Breast epithelium (tissue), 4 donors: ENCODE results near the gene ENDOD1. TPM values are rescaled to one million over a fixed set of nuclear protein-coding genes. Genes with fewer than 3 reads are reported as not detected.
A peak's percentile ranks its signal among the peaks of the same experiment; 100 is the strongest.

Source experiments
- DNase-seq, 2 donors: peaks; one replicate each; pipeline ENCODE4 v3.0.0-alpha.2; 2019; ENCODE audit warnings: low spot score in 2 of 2
- H3K27ac ChIP-seq, 2 donors: fragments of 200-600 bp; sonication (generic) in 1 of 2; one replicate each; pipeline ENCODE4 v1.5.1; 2016 to 2019; ENCODE audit warnings: mild to moderate bottlenecking in 1 of 2
- H3K27me3 ChIP-seq, 2 donors: fragments of 200-600 bp; sonication (generic) in 1 of 2; one replicate each; pipeline versions ENCODE4 v1.5.1 to v1.6.0; 2017 to 2019; ENCODE audit warnings: control low read depth in 1 of 2, mild to moderate bottlenecking in 1 of 2
- H3K36me3 ChIP-seq: fragments of 200-600 bp; one replicate; pipeline ENCODE4 v1.5.1; 2019
- H3K4me1 ChIP-seq, 2 donors: fragments of 200-600 bp; sonication (generic); one replicate each; pipeline ENCODE4 v1.5.1; 2016 to 2019; ENCODE audit warnings: control low read depth in 1 of 2
- H3K4me3 ChIP-seq, 3 donors: fragments of 200-600 bp; sonication (generic); 1 replicate in 2 of 3; 2 replicates in 1 of 3; pipeline ENCODE4 v1.5.1; 2016 to 2019; ENCODE audit warnings: mild to moderate bottlenecking in 3 of 3, moderate library complexity in 2 of 3
- H3K9me3 ChIP-seq, 2 donors: fragments of 200-600 bp; sonication (generic) in 1 of 2; one replicate each; pipeline ENCODE4 v1.5.1; 2016 to 2019; ENCODE audit warnings: control low read depth in 1 of 2
- POLR2A ChIP-seq: fragments of 450-650 bp; IDR thresholded peaks from one replicate; pipeline ENCODE4 v1.6.1; 2016; ENCODE audit warnings: antibody characterized with exemption, mild to moderate bottlenecking, moderate library complexity
- POLR2AphosphoS5 ChIP-seq, 3 donors: sonication (generic); formaldehyde crosslinking; IDR thresholded peaks; one replicate each; pipeline ENCODE4 v1.6.1; 2017; ENCODE audit warnings: antibody characterized with exemption in 3 of 3
- intact Hi-C: fragments of 100-400 bp; cut with DNase I; formaldehyde crosslinking; loops from one replicate; pipeline ENCODE4 v1.15.1; 2023; ENCODE audit warnings: low total_unique reads
- total RNA-seq, 3 donors: library from RNA; depleted of rRNA; stranded (reverse); fragments of >200 nt; gene quantifications; one replicate each; pipeline ENCODE4 v1.1.0, GENCODE V29; 2016
- TF ChIP-seq, protein P1 (sequence below), 3 donors: fragments of 450-650 bp; IDR thresholded peaks; one replicate each; pipeline ENCODE4 v1.5.1; 2016 to 2017; ENCODE audit warnings: antibody characterized with exemption in 3 of 3, mild to moderate bottlenecking in 3 of 3, moderate library complexity in 3 of 3

ENDOD1 gene
- total RNA-seq, 3 donors from 2014 or later: 19.7 to 49.8 (median 48.7) TPM

DNA sequence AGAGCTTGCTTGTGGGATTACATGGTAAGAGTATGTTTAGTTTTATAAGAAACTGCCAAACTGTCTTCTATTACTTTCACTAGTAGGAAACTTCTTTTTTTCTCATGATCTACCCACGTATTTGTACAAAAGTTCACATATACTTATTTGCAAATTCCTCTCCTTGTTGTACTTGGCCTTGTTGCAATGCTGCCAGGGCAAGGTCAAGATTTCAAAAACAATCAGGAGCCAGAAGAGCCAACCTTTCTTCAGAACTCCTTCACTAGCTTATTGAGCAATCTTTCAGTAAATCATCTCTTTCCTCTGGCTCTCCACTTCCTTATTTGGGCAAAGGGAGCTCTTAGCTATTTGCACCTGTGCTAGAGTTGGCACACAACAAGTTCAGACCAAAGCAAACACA is 13.2 kb upstream of the ENDOD1 start:
- H3K4me1 ChIP-seq: peaks cover 0 to 7% of the 10 kb centered on the region in 2 donors
- DNase-seq: peak in 1 of 2 donors; percentile 72

DNA sequence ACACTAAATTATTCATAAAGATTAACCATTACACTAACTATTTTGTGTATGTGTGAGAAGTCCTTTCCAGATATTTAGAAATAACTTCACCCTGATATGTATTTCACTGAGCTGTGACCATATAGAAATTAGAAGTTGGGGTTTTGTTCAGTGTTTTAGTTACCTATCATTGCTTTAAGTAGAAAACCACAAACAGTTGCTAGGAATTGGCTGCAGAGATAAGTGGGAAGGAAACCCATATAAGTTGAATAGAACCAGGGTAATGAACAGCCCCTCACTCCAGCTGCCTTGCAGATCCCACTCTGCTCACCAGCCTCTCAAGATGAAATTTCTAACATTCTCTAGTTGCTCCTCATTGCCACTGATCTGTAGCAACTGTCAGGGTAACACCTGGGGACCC is 12.7 kb upstream of the ENDOD1 start:
- no peak for DNase-seq
- intact Hi-C loops: no loop called here
- peak overlapping the region; percentile 49 to 81 for H3K27ac ChIP-seq
- no peaks in the 10 kb centered on the region for H3K27me3 ChIP-seq
- no peak for TF ChIP-seq POLR2AphosphoS5 (IDR thresholded peaks at IDR 0.05)
- TF ChIP-seq POLR2A: no peak
- TF ChIP-seq, protein P1, sequence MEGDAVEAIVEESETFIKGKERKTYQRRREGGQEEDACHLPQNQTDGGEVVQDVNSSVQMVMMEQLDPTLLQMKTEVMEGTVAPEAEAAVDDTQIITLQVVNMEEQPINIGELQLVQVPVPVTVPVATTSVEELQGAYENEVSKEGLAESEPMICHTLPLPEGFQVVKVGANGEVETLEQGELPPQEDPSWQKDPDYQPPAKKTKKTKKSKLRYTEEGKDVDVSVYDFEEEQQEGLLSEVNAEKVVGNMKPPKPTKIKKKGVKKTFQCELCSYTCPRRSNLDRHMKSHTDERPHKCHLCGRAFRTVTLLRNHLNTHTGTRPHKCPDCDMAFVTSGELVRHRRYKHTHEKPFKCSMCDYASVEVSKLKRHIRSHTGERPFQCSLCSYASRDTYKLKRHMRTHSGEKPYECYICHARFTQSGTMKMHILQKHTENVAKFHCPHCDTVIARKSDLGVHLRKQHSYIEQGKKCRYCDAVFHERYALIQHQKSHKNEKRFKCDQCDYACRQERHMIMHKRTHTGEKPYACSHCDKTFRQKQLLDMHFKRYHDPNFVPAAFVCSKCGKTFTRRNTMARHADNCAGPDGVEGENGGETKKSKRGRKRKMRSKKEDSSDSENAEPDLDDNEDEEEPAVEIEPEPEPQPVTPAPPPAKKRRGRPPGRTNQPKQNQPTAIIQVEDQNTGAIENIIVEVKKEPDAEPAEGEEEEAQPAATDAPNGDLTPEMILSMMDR (IDR thresholded peaks at IDR 0.05): no peak
- H3K4me1 ChIP-seq: peaks cover 0 to 7% of the 10 kb centered on the region in 2 donors
- H3K4me3 ChIP-seq: no peak overlapping the region
- no peaks in the 10 kb centered on the region for H3K36me3 ChIP-seq
- no peaks in the 10 kb centered on the region for H3K9me3 ChIP-seq

More for the DNA sequence above, 13.2 kb upstream of the ENDOD1 start:
- no peaks in the 10 kb centered on the region for H3K27me3 ChIP-seq
- intact Hi-C loops: no loop called here
- no peaks in the 10 kb centered on the region for H3K36me3 ChIP-seq
- TF ChIP-seq POLR2A: no peak
- TF ChIP-seq POLR2AphosphoS5 (IDR thresholded peaks at IDR 0.05): peak in 2 of 3 donors; percentile 68 to 72
- H3K27ac ChIP-seq: peak overlapping the region; percentile 81 to 88
- H3K4me3 ChIP-seq: no peak overlapping the region
- no peaks in the 10 kb centered on the region for H3K9me3 ChIP-seq

DNA sequence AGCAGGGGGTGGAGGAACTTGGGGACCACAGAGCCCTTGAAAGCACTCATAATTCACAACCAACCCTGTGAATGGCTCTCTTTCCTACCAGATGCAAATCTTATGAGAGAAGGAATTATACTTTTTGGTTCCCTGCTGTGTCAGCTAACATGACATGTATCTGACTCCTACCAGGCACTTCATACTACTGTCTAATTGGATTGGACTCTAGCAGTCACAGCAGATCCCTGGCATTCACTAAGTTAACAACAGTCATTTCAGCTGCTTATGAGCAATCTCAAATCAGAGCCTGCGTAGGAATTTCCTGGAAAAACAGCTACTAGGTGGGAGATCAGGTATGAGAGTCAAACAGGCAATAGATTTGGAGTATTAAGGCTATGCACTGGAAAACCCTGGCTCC is 11.1 kb upstream of the ENDOD1 start:
- intact Hi-C loops: no loop called here
- Histone ChIP-seq H3K36me3 (no peaks in the 10 kb centered on the region), H3K27ac (peak overlapping the region; percentile 5 to 12), H3K4me1 (peaks cover 0 to 7% of the 10 kb centered on the region in 2 donors), H3K9me3 (no peaks in the 10 kb centered on the region), H3K27me3 (no peaks in the 10 kb centered on the region), H3K4me3 (no peak overlapping the region)
- DNase-seq: no peak
- TF ChIP-seq POLR2AphosphoS5 (IDR thresholded peaks at IDR 0.05) (no peak), POLR2A (no peak)
- TF ChIP-seq, protein P1 (IDR thresholded peaks at IDR 0.05): no peak

DNA sequence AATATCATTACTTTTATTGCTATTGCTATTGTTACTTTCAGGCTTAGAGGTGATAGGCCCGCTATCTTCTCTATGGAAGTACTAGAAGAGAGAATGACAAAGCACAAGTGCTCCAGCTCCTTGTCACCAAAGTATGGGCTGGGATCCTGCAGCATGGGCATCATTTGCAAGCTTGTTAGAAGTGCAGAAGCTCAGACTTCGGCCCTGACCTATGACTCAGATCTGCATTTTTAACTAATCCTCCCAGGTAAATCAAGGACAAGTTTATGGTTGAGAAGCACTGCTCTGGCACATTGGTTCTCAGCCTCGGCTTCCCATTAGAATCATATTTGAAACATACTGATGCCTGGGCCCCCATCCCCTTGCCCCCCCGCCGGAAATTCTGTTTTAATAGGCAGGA is 8.6 kb upstream of the ENDOD1 start:
- DNase-seq: no peak
- intact Hi-C loops: no loop called here
- Histone ChIP-seq H3K36me3 (no peaks in the 10 kb centered on the region), H3K9me3 (no peaks in the 10 kb centered on the region), H3K27me3 (no peaks in the 10 kb centered on the region), H3K4me1 (no peaks in the 10 kb centered on the region), H3K4me3 (no peak overlapping the region), H3K27ac (peak overlapping the region; percentile 49 to 72)
- TF ChIP-seq POLR2AphosphoS5 (IDR thresholded peaks at IDR 0.05) (no peak), POLR2A (no peak)
- TF ChIP-seq, protein P1 (IDR thresholded peaks at IDR 0.05): no peak

DNA sequence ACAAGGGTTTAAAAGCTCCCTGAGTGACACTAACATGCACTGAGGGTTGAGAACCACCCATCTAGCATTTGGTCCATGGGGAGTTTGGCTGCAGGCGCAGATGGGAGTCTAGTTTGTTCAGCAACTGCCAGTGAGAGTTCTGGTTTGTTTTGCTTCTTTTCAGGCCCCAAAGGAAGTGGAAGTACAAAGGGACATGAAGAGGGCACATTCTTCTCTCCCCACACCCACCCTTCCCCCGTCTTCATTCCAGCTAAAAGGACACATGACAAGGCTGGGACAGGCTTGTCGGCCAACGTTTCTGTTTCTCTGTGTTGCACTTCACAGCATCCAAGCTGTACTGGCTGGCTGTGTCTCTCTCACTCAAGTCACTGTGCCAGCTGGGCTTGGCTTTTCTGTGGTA is 8.2 kb upstream of the ENDOD1 start:
- intact Hi-C loops: no loop called here
- peak in 1 of 2 donors; percentile 85 for DNase-seq
- H3K36me3 ChIP-seq: no peaks in the 10 kb centered on the region
- no peaks in the 10 kb centered on the region for H3K9me3 ChIP-seq
- no peaks in the 10 kb centered on the region for H3K27me3 ChIP-seq
- no peak overlapping the region for H3K4me3 ChIP-seq
- no peak for TF ChIP-seq POLR2A
- TF ChIP-seq POLR2AphosphoS5 (IDR thresholded peaks at IDR 0.05): peak in 1 of 3 donors; percentile 31
- TF ChIP-seq, protein P1 (IDR thresholded peaks at IDR 0.05): no peak
- H3K4me1 ChIP-seq: no peaks in the 10 kb centered on the region
- H3K27ac ChIP-seq: peak overlapping the region; percentile 49 to 72

DNA sequence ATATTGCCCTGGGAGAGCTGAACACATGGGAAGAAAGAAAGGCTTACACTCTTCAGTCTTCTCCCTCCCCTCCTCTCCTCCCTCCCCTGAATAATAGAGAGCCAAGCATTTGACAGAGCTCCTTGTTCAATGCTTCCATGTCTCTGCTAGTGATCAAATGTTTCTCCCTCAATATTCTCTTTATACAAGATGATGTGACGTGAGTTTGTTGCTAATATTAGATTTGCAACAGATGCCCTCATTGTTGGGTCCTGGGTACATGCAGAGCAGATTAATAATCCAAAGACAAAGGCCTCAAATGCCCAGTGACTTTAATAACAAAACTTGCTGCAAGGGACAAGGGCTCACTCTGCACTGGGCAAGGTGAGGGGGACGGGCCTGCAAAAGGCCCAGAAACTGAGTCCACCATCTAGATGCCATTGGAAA is 7.1 kb upstream of the ENDOD1 start:
- peak overlapping the region; percentile 49 to 72 for H3K27ac ChIP-seq
- intact Hi-C loops: no loop called here
- no peaks in the 10 kb centered on the region for H3K36me3 ChIP-seq
- no peaks in the 10 kb centered on the region for H3K4me1 ChIP-seq
- no peaks in the 10 kb centered on the region for H3K27me3 ChIP-seq
- H3K4me3 ChIP-seq: no peak overlapping the region
- no peaks in the 10 kb centered on the region for H3K9me3 ChIP-seq
- no peak for DNase-seq
- TF ChIP-seq POLR2A: no peak
- no peak for TF ChIP-seq POLR2AphosphoS5 (IDR thresholded peaks at IDR 0.05)
- TF ChIP-seq, protein P1 (IDR thresholded peaks at IDR 0.05): no peak
